ENCODE measurements around the gene PLAAT4. TPM values are rescaled to one million over a fixed set of nuclear protein-coding genes. Genes with fewer than 3 reads are reported as not detected.

The PLAAT4 gene
- total RNA-seq, 1 experiment from 2014 or later, result 2.9 TPM

- no peak for ATAC-seq
- POLR2A ChIA-PET, result interaction anchor here (0.5 to 1.4 kb wide), 4 partner anchors 10 to 429 kb away, joined by 3 to 4 read pairs (median 3); no protein-coding TSS in a partner anchor
- CTCF ChIA-PET, result interaction anchor here (1.6 to 4.5 kb wide), 6 partner anchors 12 to 147 kb away, joined by 5 to 46 read pairs (median 10); partner anchors contain the start of gene LGALS12
- Mint-ChIP-seq H3K4me3 (peak overlapping the region; percentile 77), H3K27ac (peak overlapping the region; percentile 88), H3K9me3 (peaks cover 20% of the 10 kb centered on the region), H3K27me3 (ENCODE audit: low read depth) (peaks cover 18% of the 10 kb centered on the region), H3K4me1 (peaks cover 40% of the 10 kb centered on the region), H3K36me3 (peaks cover 24% of the 10 kb centered on the region)
- TF ChIP-seq MYBL2 (CRISPR knock-in tag; IDR thresholded peaks at IDR 0.05) (no peak), CREB1 (CRISPR knock-in tag; IDR thresholded peaks at IDR 0.05) (no peak), AFF4 (CRISPR knock-in tag; IDR thresholded peaks at IDR 0.05; ENCODE audit: borderline replicate concordance) (no peak), FOXP4 (CRISPR knock-in tag; IDR thresholded peaks at IDR 0.05) (no peak)
- DNase-seq (ENCODE audit: low spot score), result no peak
These were observed 45.4 kb upstream of the PLAAT4 start for GRCh38 chr11:63491240-63491587.

GRCh38 chr11:63491636-63492372, 44.8 kb upstream of the PLAAT4 start:
- Mint-ChIP-seq H3K27ac (peak overlapping the region; percentile 79), H3K27me3 (ENCODE audit: low read depth) (peaks cover 18% of the 10 kb centered on the region), H3K36me3 (peaks cover 19% of the 10 kb centered on the region), H3K4me3 (peak overlapping the region; percentile 77), H3K4me1 (peaks cover 40% of the 10 kb centered on the region), H3K9me3 (peaks cover 17% of the 10 kb centered on the region)
- CTCF ChIA-PET, result interaction anchor here (1.6 to 4.5 kb wide), 4 partner anchors 12 to 144 kb away, joined by 5 to 46 read pairs (median 21); no protein-coding TSS in a partner anchor
- DNase-seq (ENCODE audit: low spot score) (no peak), ATAC-seq (no peak)
- POLR2A ChIA-PET, result interaction anchor here (1.0 to 1.4 kb wide), 2 partner anchors 11 to 38 kb away, joined by 3 read pairs; no protein-coding TSS in a partner anchor
- TF ChIP-seq NFATC4 (CRISPR knock-in tag; IDR thresholded peaks at IDR 0.05) (no peak), CBFB (CRISPR knock-in tag; IDR thresholded peaks at IDR 0.05; ENCODE audit: low read depth) (no peak), HMGA2 (CRISPR knock-in tag; IDR thresholded peaks at IDR 0.05) (no peak), ELF4 (CRISPR knock-in tag; IDR thresholded peaks at IDR 0.05; ENCODE audit: low read depth) (no peak), ZNF138 (CRISPR knock-in tag; conservative IDR thresholded peaks at IDR 0.05) (no peak), ZBTB21 (CRISPR knock-in tag; IDR thresholded peaks at IDR 0.05; ENCODE audit: borderline replicate concordance) (no peak)
- TF ChIP-seq, protein P1, sequence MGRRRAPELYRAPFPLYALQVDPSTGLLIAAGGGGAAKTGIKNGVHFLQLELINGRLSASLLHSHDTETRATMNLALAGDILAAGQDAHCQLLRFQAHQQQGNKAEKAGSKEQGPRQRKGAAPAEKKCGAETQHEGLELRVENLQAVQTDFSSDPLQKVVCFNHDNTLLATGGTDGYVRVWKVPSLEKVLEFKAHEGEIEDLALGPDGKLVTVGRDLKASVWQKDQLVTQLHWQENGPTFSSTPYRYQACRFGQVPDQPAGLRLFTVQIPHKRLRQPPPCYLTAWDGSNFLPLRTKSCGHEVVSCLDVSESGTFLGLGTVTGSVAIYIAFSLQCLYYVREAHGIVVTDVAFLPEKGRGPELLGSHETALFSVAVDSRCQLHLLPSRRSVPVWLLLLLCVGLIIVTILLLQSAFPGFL (CRISPR knock-in tag; IDR thresholded peaks at IDR 0.05; ENCODE audit: borderline replicate concordance), result no peak

- POLR2A ChIA-PET, result interaction anchor here (1.4 kb wide), 1 partner anchor 12 kb away, joined by 3 read pairs; no protein-coding TSS in a partner anchor
- Mint-ChIP-seq H3K4me3 (peak overlapping the region; percentile 77; the same call in 1 of the 2 replicates), H3K27me3 (ENCODE audit: low read depth) (peaks cover 18% of the 10 kb centered on the region), H3K4me1 (peaks cover 40% of the 10 kb centered on the region), H3K9me3 (peaks cover 22% of the 10 kb centered on the region), H3K36me3 (peaks cover 19% of the 10 kb centered on the region), H3K27ac (no peak overlapping the region; the same call in 1 of the 2 replicates)
- ATAC-seq, result no peak
- DNase-seq (ENCODE audit: low spot score), result no peak
- CTCF ChIA-PET, result no interaction called here
- TF ChIP-seq, protein P2, sequence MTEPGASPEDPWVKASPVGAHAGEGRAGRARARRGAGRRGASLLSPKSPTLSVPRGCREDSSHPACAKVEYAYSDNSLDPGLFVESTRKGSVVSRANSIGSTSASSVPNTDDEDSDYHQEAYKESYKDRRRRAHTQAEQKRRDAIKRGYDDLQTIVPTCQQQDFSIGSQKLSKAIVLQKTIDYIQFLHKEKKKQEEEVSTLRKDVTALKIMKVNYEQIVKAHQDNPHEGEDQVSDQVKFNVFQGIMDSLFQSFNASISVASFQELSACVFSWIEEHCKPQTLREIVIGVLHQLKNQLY (CRISPR knock-in tag; IDR thresholded peaks at IDR 0.05), result no peak
- no peak for TF ChIP-seq HMGA2 (CRISPR knock-in tag; IDR thresholded peaks at IDR 0.05)
- TF ChIP-seq HMGXB4 (CRISPR knock-in tag; IDR thresholded peaks at IDR 0.05), result no peak
- TF ChIP-seq SMAD4 (CRISPR knock-in tag; IDR thresholded peaks at IDR 0.05), result no peak
- no peak for TF ChIP-seq IRF1 (CRISPR knock-in tag; IDR thresholded peaks at IDR 0.05)
- TF ChIP-seq, protein P3, sequence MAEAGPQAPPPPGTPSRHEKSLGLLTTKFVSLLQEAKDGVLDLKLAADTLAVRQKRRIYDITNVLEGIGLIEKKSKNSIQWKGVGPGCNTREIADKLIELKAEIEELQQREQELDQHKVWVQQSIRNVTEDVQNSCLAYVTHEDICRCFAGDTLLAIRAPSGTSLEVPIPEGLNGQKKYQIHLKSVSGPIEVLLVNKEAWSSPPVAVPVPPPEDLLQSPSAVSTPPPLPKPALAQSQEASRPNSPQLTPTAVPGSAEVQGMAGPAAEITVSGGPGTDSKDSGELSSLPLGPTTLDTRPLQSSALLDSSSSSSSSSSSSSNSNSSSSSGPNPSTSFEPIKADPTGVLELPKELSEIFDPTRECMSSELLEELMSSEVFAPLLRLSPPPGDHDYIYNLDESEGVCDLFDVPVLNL (CRISPR knock-in tag; IDR thresholded peaks at IDR 0.05; ENCODE audit: borderline replicate concordance, low read depth), result no peak
- TF ChIP-seq ZNF671 (CRISPR knock-in tag; IDR thresholded peaks at IDR 0.05), result no peak
- TF ChIP-seq NR3C1 (CRISPR knock-in tag; conservative IDR thresholded peaks at IDR 0.05; ENCODE audit: low read depth), result no peak
- TF ChIP-seq TEAD1 (CRISPR knock-in tag; IDR thresholded peaks at IDR 0.05), result no peak
These were observed 44.2 kb upstream of the PLAAT4 start for GRCh38 chr11:63492441-63492840.
